Spleen (tissue), 11 donors: ENCODE results near the gene LMBRD2. TPM values are rescaled to one million over a fixed set of nuclear protein-coding genes. Genes with fewer than 3 reads are reported as not detected.

Source experiments
- DNase-seq: peaks from one replicate; pipeline ENCODE4 v3.0.0-alpha.2; 2020
- H3K27ac ChIP-seq, 8 donors: fragments of 200-600 bp; sonication (generic) in 7 of 8; 1 replicate in 4 of 8; 2 replicates in 4 of 8; pipeline versions ENCODE4 v1.5.0 to v1.8.0; 2016 to 2021; ENCODE audit warnings: inconsistent platforms in 4 of 8, mild to moderate bottlenecking in 4 of 8, moderate library complexity in 1 of 8
- H3K27me3 ChIP-seq, 7 donors: fragments of 200-600 bp; sonication (generic) in 6 of 7; replicated peaks in 1 of 7; 1 replicate in 4 of 7; 2 replicates in 3 of 7; pipeline versions ENCODE4 v1.5.0 to v1.8.0; 2016 to 2021; ENCODE audit warnings: inconsistent platforms in 3 of 7, mild to moderate bottlenecking in 1 of 7
- H3K36me3 ChIP-seq, 6 donors: fragments of 200-600 bp; sonication (generic) in 5 of 6; 1 replicate in 4 of 6; 2 replicates in 2 of 6; pipeline versions ENCODE4 v1.5.0 to v1.8.0; 2016 to 2021; ENCODE audit warnings: inconsistent platforms in 2 of 6
- H3K4me1 ChIP-seq, 6 donors: fragments of 200-600 bp; sonication (generic) in 5 of 6; 1 replicate in 3 of 6; 2 replicates in 3 of 6; pipeline versions ENCODE4 v1.5.0 to v1.8.0; 2016 to 2021; ENCODE audit warnings: inconsistent platforms in 3 of 6
- H3K4me3 ChIP-seq, 8 donors: fragments of 200-600 bp; sonication (generic) in 7 of 8; 1 replicate in 4 of 8; 2 replicates in 4 of 8; pipeline versions ENCODE4 v1.5.0 to v1.8.0; 2016 to 2021; ENCODE audit warnings: inconsistent platforms in 4 of 8, mild to moderate bottlenecking in 4 of 8, moderate library complexity in 2 of 8
- H3K9me3 ChIP-seq, 8 donors: fragments of 200-600 bp; sonication (generic) in 7 of 8; 1 replicate in 4 of 8; 2 replicates in 4 of 8; pipeline versions ENCODE4 v1.5.0 to v1.8.0; 2016 to 2021; ENCODE audit warnings: inconsistent platforms in 4 of 8
- CTCF ChIP-seq, 11 experiments: fragments of 200-600 bp in 7 of 11; fragments of 450-650 bp in 4 of 11; sonication (generic) in 4 of 11; IDR thresholded peaks in 8 of 11; conservative IDR thresholded peaks in 3 of 11; 1 replicate in 7 of 11; 2 replicates in 4 of 11; pipeline versions ENCODE4 v1.4.0 to v1.8.0; 2016 to 2021; ENCODE audit warnings: antibody characterized with exemption in 11 of 11, inconsistent platforms in 4 of 11, mild to moderate bottlenecking in 1 of 11
- POLR2A ChIP-seq, 3 donors: fragments of 450-650 bp; IDR thresholded peaks; one replicate each; pipeline ENCODE4 v1.5.1; 2017; ENCODE audit warnings: antibody characterized with exemption in 3 of 3, mild to moderate bottlenecking in 1 of 3
- POLR2AphosphoS5 ChIP-seq, 3 donors: sonication (generic); formaldehyde crosslinking; IDR thresholded peaks; one replicate each; pipeline ENCODE4 v1.5.1; 2017; ENCODE audit warnings: antibody characterized with exemption in 3 of 3
- WGBS, 5 donors: extraction: QIAGEN DNeasy Blood & Tissue Kit in 3 of 5; methylation state at CpG; one replicate each; pipeline versions ENCODE4 v1.1.5 to v1.1.7; 2013 to 2018; 5-methylcytosine and 5-hydroxymethylcytosine counted together
- intact Hi-C: fragments of 100-400 bp; cut with DNase I; formaldehyde crosslinking; loops from one replicate; pipeline ENCODE4 v1.15.0; 2023; ENCODE audit warnings: low total_unique reads
- polyA plus RNA-seq, 3 donors: library from polyadenylated mRNA; stranded (reverse); fragments of 200-250 nt; gene quantifications; one replicate each; pipeline ENCODE4 v1.2.1, GENCODE V29; 2013
- total RNA-seq, 7 donors: library from RNA; depleted of rRNA in 3 of 7; stranded (reverse); fragments of >200 nt in 3 of 7; fragmentation: NEBNext Ultra II Directional in 4 of 7; extraction: Animal tissue kit (Norgen Biotek cat#: 25700) in 4 of 7; gene quantifications; one replicate each; pipeline versions ENCODE4 v1.1.0 to v1.2.1, GENCODE V29; 2016 to 2021
- donor health status: healthy with polysubstance abuse.
- donor health status: DM: no; HTN: no; CAD: no; lungs with moderate emphysema.
- donor health status: DM: no; HTN: no; CAD: no.
- donor health status: Bipolar disorder and iron deficiency.
- donor health status: healthy.
- donor health status: DM: no; HTN: no; CAD: no.
- donor health status: DM: yes; HTN: yes; CAD: no.

LMBRD2 gene
- total and polyA plus RNA-seq, 10 donors, result 1.4 to 19.5 (median 12.2) TPM

- Histone ChIP-seq H3K4me1 (peaks cover 0 to 6% (median 1%) of the 10 kb centered on the region in 6 donors), H3K36me3 (peaks cover 5 to 100% (median 50%) of the 10 kb centered on the region in 6 donors), H3K4me3 (no peak overlapping the region), H3K27ac (no peak overlapping the region), H3K27me3 (no peaks in the 10 kb centered on the region), H3K9me3 (no peaks in the 10 kb centered on the region)
- intact Hi-C loops, result no loop called here
- no peak for DNase-seq
- 85 to 92% (median 91%) methylated on average over 9 of the region's 9 CpGs for WGBS, 5 donors
- TF ChIP-seq POLR2AphosphoS5 (IDR thresholded peaks at IDR 0.05) (no peak), POLR2A (IDR thresholded peaks at IDR 0.05) (no peak), CTCF (IDR thresholded peaks at IDR 0.05 in 8 of 11, conservative IDR thresholded peaks at IDR 0.05 in 3 of 11) (no peak)
These were observed 11.3 kb upstream of the LMBRD2 start for GRCh38 chr5:36162810-36163486.

- no peaks in the 10 kb centered on the region for H3K9me3 ChIP-seq
- peaks cover 3 to 100% (median 39%) of the 10 kb centered on the region in 6 donors for H3K36me3 ChIP-seq
- WGBS, 5 donors, result 88 to 93% (median 89%) methylated on average over 4 of the region's 4 CpGs
- H3K4me1 ChIP-seq, result peaks cover 0 to 22% (median 15%) of the 10 kb centered on the region in 6 donors
- TF ChIP-seq POLR2AphosphoS5 (IDR thresholded peaks at IDR 0.05) (no peak), CTCF (IDR thresholded peaks at IDR 0.05 in 8 of 11, conservative IDR thresholded peaks at IDR 0.05 in 3 of 11) (no peak), POLR2A (IDR thresholded peaks at IDR 0.05) (no peak)
- no peak for DNase-seq
- no peak overlapping the region for H3K27ac ChIP-seq
- H3K27me3 ChIP-seq, result no peaks in the 10 kb centered on the region
- H3K4me3 ChIP-seq, result no peak overlapping the region
- intact Hi-C loops, result no loop called here
These were observed 9.7 kb upstream of the LMBRD2 start for GRCh38 chr5:36161361-36161760.

GRCh38 chr5:36160617-36161016, 8.9 kb upstream of the LMBRD2 start:
- intact Hi-C loops, result no loop called here
- 90 to 98% (median 94%) methylated on average over 3 of the region's 3 CpGs for WGBS, 5 donors
- peaks cover 3 to 100% (median 40%) of the 10 kb centered on the region in 6 donors for H3K36me3 ChIP-seq

More at GRCh38 chr5:36160617-36161016, 8.9 kb upstream of the LMBRD2 start:
- no peaks in the 10 kb centered on the region for H3K9me3 ChIP-seq
- no peak overlapping the region for H3K4me3 ChIP-seq
- no peak for DNase-seq
- H3K4me1 ChIP-seq, result peaks cover 0 to 30% (median 17%) of the 10 kb centered on the region in 6 donors
- TF ChIP-seq POLR2A (IDR thresholded peaks at IDR 0.05) (no peak), CTCF (IDR thresholded peaks at IDR 0.05 in 8 of 11, conservative IDR thresholded peaks at IDR 0.05 in 3 of 11) (no peak), POLR2AphosphoS5 (IDR thresholded peaks at IDR 0.05) (no peak)
- no peak overlapping the region for H3K27ac ChIP-seq
- H3K27me3 ChIP-seq, result no peaks in the 10 kb centered on the region
